MM.1S (cell line): ENCODE data around the gene VPS8.

Source experiments
- EZH2 ChIP-seq: fragments of 300-600 bp; sonication (generic); optimal IDR thresholded peaks from 2 replicates; pipeline ENCODE3; 2017; ENCODE audit warnings: low read depth, mild to moderate bottlenecking, antibody characterized with exemption, low read length, mixed read lengths
- EZH2phosphoT487 ChIP-seq: fragments of 300-600 bp; sonication (generic); IDR thresholded peaks from 2 replicates; pipeline ENCODE4 v1.6.1; 2018; ENCODE audit warnings: antibody characterized with exemption, low read length
- TF ChIP-seq, protein P1 (sequence below): fragments of 300-600 bp; sonication (generic); IDR thresholded peaks from 2 replicates; pipeline ENCODE4 v1.5.1; 2016; ENCODE audit warnings: antibody characterized with exemption, low read length, mixed read lengths

DNA sequence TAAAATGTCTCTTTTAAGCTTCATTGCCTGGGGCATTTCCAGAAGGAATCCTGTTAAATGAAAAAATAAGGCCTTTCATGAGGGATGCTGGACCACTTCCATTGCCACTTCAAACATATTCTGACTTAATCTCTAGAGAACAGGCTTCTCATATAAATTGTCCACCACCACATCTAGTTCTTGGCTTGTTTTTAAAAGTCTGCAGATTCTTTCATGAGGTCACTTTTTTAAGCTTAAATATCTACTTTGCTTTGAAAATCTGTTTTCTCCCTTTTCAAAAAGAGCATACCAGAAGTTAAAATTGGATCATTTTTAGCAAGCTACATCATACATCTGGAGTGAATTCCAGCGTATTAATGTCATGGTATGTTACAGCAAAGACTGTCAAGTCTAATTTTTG lies 209.3 kb downstream of the VPS8 start:
- TF ChIP-seq EZH2, result no peak
- TF ChIP-seq, protein P1, sequence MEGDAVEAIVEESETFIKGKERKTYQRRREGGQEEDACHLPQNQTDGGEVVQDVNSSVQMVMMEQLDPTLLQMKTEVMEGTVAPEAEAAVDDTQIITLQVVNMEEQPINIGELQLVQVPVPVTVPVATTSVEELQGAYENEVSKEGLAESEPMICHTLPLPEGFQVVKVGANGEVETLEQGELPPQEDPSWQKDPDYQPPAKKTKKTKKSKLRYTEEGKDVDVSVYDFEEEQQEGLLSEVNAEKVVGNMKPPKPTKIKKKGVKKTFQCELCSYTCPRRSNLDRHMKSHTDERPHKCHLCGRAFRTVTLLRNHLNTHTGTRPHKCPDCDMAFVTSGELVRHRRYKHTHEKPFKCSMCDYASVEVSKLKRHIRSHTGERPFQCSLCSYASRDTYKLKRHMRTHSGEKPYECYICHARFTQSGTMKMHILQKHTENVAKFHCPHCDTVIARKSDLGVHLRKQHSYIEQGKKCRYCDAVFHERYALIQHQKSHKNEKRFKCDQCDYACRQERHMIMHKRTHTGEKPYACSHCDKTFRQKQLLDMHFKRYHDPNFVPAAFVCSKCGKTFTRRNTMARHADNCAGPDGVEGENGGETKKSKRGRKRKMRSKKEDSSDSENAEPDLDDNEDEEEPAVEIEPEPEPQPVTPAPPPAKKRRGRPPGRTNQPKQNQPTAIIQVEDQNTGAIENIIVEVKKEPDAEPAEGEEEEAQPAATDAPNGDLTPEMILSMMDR, result no peak
- TF ChIP-seq EZH2phosphoT487, result no peak
